Upper lobe of left lung (tissue), 6 donors: ENCODE data around the gene GALNT13. TPM values are rescaled to one million over a fixed set of nuclear protein-coding genes. Genes with fewer than 3 reads are reported as not detected.
A peak's percentile ranks its signal among the peaks of the same experiment; 100 is the strongest.

Source experiments
- ATAC-seq, 2 donors: fragments of 200-7000 bp; cut with Tn5 transposase; one replicate each; pipeline ENCODE4 v1.9.1; 2022; ENCODE audit warnings: mild to moderate bottlenecking in 2 of 2, moderate library complexity in 2 of 2; ENCODE audit not compliant: low FRiP score in 2 of 2
- DNase-seq, 2 donors: peaks; one replicate each; pipeline ENCODE4 v3.0.0-alpha.2; 2019 to 2020
- H3K27ac ChIP-seq, 4 donors: fragments of 200-600 bp; sonication (generic); one replicate each; pipeline ENCODE4 v1.5.1; 2016 to 2019
- H3K27me3 ChIP-seq, 4 donors: fragments of 200-600 bp; sonication (generic); one replicate each; pipeline ENCODE4 v1.5.1; 2017 to 2019
- H3K36me3 ChIP-seq, 4 donors: fragments of 200-600 bp; sonication (generic); one replicate each; pipeline ENCODE4 v1.5.1; 2016 to 2019
- H3K4me1 ChIP-seq, 4 donors: fragments of 200-600 bp; sonication (generic); one replicate each; pipeline ENCODE4 v1.5.1; 2018 to 2019
- H3K4me3 ChIP-seq, 4 donors: fragments of 200-600 bp; sonication (generic); one replicate each; pipeline ENCODE4 v1.5.1; 2017 to 2019; ENCODE audit warnings: mild to moderate bottlenecking in 2 of 4, moderate library complexity in 1 of 4
- H3K9me3 ChIP-seq, 4 donors: fragments of 200-600 bp; sonication (generic); one replicate each; pipeline ENCODE4 v1.5.1; 2018 to 2019
- CTCF ChIP-seq, 6 experiments: fragments of 450-650 bp in 4 of 6; fragments of 200-600 bp in 2 of 6; sonication (generic) in 2 of 6; IDR thresholded peaks; one replicate each; pipeline ENCODE4 v1.5.1; 2016 to 2019; ENCODE audit warnings: antibody characterized with exemption in 6 of 6
- EP300 ChIP-seq, 4 donors: sonication (generic); formaldehyde crosslinking; IDR thresholded peaks; one replicate each; pipeline ENCODE4 v1.5.1; 2017; ENCODE audit warnings: antibody characterized with exemption in 4 of 4, control low read depth in 2 of 4
- POLR2A ChIP-seq, 4 donors: fragments of 450-650 bp; IDR thresholded peaks; one replicate each; pipeline ENCODE4 v1.5.1; 2016 to 2017; ENCODE audit warnings: antibody characterized with exemption in 4 of 4, mild to moderate bottlenecking in 2 of 4
- POLR2AphosphoS5 ChIP-seq, 2 donors: sonication (generic); formaldehyde crosslinking; IDR thresholded peaks; one replicate each; pipeline ENCODE4 v1.5.1; 2017; ENCODE audit warnings: antibody characterized with exemption in 2 of 2
- WGBS, 2 donors: methylation state at CpG; one replicate each; pipeline ENCODE4 v1.1.5; 2017 to 2018; 5-methylcytosine and 5-hydroxymethylcytosine counted together
- total RNA-seq, 6 donors: library from RNA; depleted of rRNA in 4 of 6; stranded (reverse); fragments of >200 nt in 4 of 6; gene quantifications; one replicate each; pipeline versions ENCODE4 v1.1.0 to v1.2.1, GENCODE V29; 2016 to 2021
- donor health status: DM: no; HTN: no; CAD: no; lungs with moderate emphysema.
- donor health status: DM: no; HTN: yes; CAD: no; lungs with severe emphysema.

GALNT13 gene
- total RNA-seq, 6 donors from 2014 or later, result 1.6 to 4.1 (median 2.8) TPM

DNA sequence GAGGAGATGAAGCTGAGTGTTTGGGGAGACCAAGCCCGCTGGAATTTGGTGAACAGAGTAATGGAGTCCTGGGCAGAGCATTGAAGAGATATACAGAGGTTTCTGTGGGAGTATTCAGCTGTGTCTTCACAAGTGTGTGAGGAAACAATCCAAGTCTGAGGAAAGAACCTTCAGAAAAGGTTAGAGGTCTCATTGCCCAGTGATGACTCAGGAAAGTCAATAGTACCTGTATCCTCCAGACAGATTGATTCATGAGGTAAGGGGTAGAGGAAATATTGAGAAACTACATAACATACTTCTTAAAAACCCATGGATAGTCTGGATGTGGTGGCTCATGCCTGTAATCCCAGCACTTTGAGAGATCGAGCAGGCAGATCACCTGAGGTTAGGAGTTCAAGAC is 392.3 kb downstream of the GALNT13 start:
- no peak for ATAC-seq
- Histone ChIP-seq H3K4me1 (no peaks in the 10 kb centered on the region), H3K27ac (no peak overlapping the region), H3K9me3 (no peaks in the 10 kb centered on the region), H3K27me3 (no peaks in the 10 kb centered on the region), H3K36me3 (no peaks in the 10 kb centered on the region), H3K4me3 (no peak overlapping the region)
- TF ChIP-seq CTCF (IDR thresholded peaks at IDR 0.05) (no peak), EP300 (IDR thresholded peaks at IDR 0.05) (no peak), POLR2A (IDR thresholded peaks at IDR 0.05) (no peak), POLR2AphosphoS5 (IDR thresholded peaks at IDR 0.05) (no peak)
- WGBS, 2 donors, result 41 to 65% methylated on average over 2 of the region's 2 CpGs
- DNase-seq, result no peak

GRCh38 chr2:154267983-154268382 is 396.3 kb downstream of the GALNT13 start:
- H3K36me3 ChIP-seq, result no peaks in the 10 kb centered on the region
- DNase-seq (no peak), ATAC-seq (no peak)
- H3K27me3 ChIP-seq, result no peaks in the 10 kb centered on the region
- no peak overlapping the region for H3K4me3 ChIP-seq
- 78 to 79% methylated on average over 2 of the region's 2 CpGs for WGBS, 2 donors
- H3K4me1 ChIP-seq, result no peaks in the 10 kb centered on the region
- no peak overlapping the region for H3K27ac ChIP-seq
- no peaks in the 10 kb centered on the region for H3K9me3 ChIP-seq
- TF ChIP-seq POLR2AphosphoS5 (IDR thresholded peaks at IDR 0.05) (no peak), EP300 (IDR thresholded peaks at IDR 0.05) (no peak), CTCF (IDR thresholded peaks at IDR 0.05) (no peak), POLR2A (IDR thresholded peaks at IDR 0.05) (no peak)

DNA sequence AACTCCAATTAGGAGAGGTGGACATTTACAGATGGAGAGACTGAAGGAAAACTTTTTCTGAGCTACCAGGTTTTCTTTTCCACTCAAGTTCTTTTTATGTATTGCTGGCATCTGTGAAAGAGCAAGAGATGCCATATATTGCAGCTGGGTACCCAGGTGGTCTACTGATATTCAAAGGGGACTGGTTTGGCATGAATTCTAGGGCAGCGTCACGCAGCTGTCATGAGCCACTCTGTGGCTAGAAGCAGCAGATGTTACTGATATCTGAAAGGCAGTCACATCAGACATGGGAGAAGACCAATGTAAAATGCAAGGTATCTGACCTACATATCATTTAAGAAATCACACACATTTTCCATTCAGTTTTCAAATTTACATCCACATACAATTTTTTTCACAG is 408.8 kb downstream of the GALNT13 start:
- TF ChIP-seq EP300 (IDR thresholded peaks at IDR 0.05), result no peak
- TF ChIP-seq CTCF (IDR thresholded peaks at IDR 0.05), result no peak
- TF ChIP-seq POLR2A (IDR thresholded peaks at IDR 0.05), result no peak
- no peak for TF ChIP-seq POLR2AphosphoS5 (IDR thresholded peaks at IDR 0.05)
- no peak for DNase-seq
- no peak for ATAC-seq
- Histone ChIP-seq H3K27me3 (no peaks in the 10 kb centered on the region), H3K36me3 (no peaks in the 10 kb centered on the region), H3K27ac (no peak overlapping the region), H3K9me3 (peaks cover 0 to 2% (median 0%) of the 10 kb centered on the region in 4 donors), H3K4me1 (no peaks in the 10 kb centered on the region), H3K4me3 (no peak overlapping the region)
- WGBS, 2 donors, result 82 to 94% methylated on average over 2 of the region's 2 CpGs

- no peak for TF ChIP-seq CTCF (IDR thresholded peaks at IDR 0.05)
- no peak for TF ChIP-seq EP300 (IDR thresholded peaks at IDR 0.05)
- Histone ChIP-seq H3K4me3 (no peak overlapping the region), H3K27ac (no peak overlapping the region), H3K4me1 (no peaks in the 10 kb centered on the region), H3K27me3 (no peaks in the 10 kb centered on the region), H3K9me3 (peaks cover 0 to 5% (median 0%) of the 10 kb centered on the region in 4 donors), H3K36me3 (no peaks in the 10 kb centered on the region)
- WGBS, 2 donors, result 85 to 86% methylated on average over 1 of the region's 1 CpG
- DNase-seq, result no peak
- ATAC-seq, result no peak
Measured at GRCh38 chr2:154289870-154290269, 418.1 kb downstream of the GALNT13 start.

GRCh38 chr2:154291511-154291910 is 419.8 kb downstream of the GALNT13 start:
- DNase-seq, result peak in 1 of 2 donors; percentile 78
- Histone ChIP-seq H3K4me3 (no peak overlapping the region), H3K27me3 (no peaks in the 10 kb centered on the region), H3K36me3 (no peaks in the 10 kb centered on the region), H3K4me1 (no peaks in the 10 kb centered on the region), H3K27ac (no peak overlapping the region), H3K9me3 (peaks cover 0 to 5% (median 0%) of the 10 kb centered on the region in 4 donors)
- TF ChIP-seq POLR2A (IDR thresholded peaks at IDR 0.05), result no peak
- no peak for TF ChIP-seq EP300 (IDR thresholded peaks at IDR 0.05)
- 90 to 99% methylated on average over 11 to 14 of the region's 20 CpGs for WGBS, 2 donors
- ATAC-seq, result no peak
